ENCODE data around the gene KATNAL1.

KATNAL1 gene

DNA sequence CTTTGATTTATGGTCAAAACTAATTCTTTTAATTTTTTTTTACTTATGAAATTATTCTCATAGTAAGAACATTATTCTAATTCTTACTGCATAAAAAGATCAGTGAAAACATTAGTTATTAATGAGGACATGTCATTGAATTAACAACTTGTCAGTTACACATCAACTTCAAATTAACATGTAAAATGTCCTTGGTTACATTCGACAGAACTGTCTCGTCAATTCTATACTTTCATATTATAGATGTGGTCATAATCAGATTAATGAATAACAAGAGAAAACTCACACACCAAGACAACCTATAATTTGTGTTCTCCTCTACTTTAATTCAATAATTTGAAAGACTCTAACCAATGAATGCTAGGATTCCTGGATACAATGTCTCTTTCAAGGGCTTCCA lies 66.7 kb downstream of the KATNAL1 start:
- Histone ChIP-seq H3K36me3 (ENCODE audit: control insufficient read depth in 5 of 5, insufficient read depth in 5 of 5, low read length in 5 of 5) (peaks cover 0 to 10% (median 3%) of the 10 kb centered on the region in 5 donors), H3K9me3 (ENCODE audit: control insufficient read depth in 5 of 5, low read length in 5 of 5) (no peaks in the 10 kb centered on the region), H3K27ac (ENCODE audit: low read depth, low read length) (no peak overlapping the region), H3K27me3 (ENCODE audit: control insufficient read depth in 5 of 5, insufficient read depth in 4 of 5, low read length in 5 of 5) (no peaks in the 10 kb centered on the region), H3K4me3 (ENCODE audit: low read depth in 1 of 5, low read length in 5 of 5) (no peak overlapping the region), H3K4me1 (ENCODE audit: control insufficient read depth in 5 of 5, insufficient read depth in 5 of 5, low read length in 5 of 5) (peaks cover 0 to 20% (median 9%) of the 10 kb centered on the region in 5 donors), H3K9ac (ENCODE audit: low read length in 5 of 5) (no peak overlapping the region)

DNA sequence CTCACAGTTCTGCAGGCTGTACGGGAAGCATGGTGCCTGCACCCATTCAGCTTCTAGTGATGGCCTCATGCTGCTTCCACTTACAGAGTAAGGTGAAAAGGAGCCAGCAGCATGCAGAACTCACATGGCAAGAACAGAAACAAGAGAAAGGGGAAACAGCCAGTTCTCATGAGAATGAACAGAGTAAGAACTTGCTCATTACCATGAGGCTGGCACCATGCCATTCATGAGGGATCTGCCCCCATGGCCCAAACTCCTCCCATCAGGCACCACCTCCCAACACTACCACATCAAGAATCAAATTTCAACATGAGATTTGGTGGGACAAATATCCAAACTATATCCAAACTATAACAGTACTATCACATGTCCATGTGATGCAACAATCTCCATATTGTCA lies 72.1 kb downstream of the KATNAL1 start:
- no peak overlapping the region for H3K27ac ChIP-seq (ENCODE audit: low read depth, low read length)
- H3K9ac ChIP-seq (ENCODE audit: low read length in 5 of 5), result no peak overlapping the region
- no peaks in the 10 kb centered on the region for H3K27me3 ChIP-seq (ENCODE audit: control insufficient read depth in 5 of 5, insufficient read depth in 4 of 5, low read length in 5 of 5)
- H3K4me1 ChIP-seq (ENCODE audit: control insufficient read depth in 5 of 5, insufficient read depth in 5 of 5, low read length in 5 of 5), result no peaks in the 10 kb centered on the region
- H3K4me3 ChIP-seq (ENCODE audit: low read depth in 1 of 5, low read length in 5 of 5), result no peak overlapping the region
- no peaks in the 10 kb centered on the region for H3K9me3 ChIP-seq (ENCODE audit: control insufficient read depth in 5 of 5, low read length in 5 of 5)
- peaks cover 5 to 21% (median 11%) of the 10 kb centered on the region in 5 donors for H3K36me3 ChIP-seq (ENCODE audit: control insufficient read depth in 5 of 5, insufficient read depth in 5 of 5, low read length in 5 of 5)

DNA sequence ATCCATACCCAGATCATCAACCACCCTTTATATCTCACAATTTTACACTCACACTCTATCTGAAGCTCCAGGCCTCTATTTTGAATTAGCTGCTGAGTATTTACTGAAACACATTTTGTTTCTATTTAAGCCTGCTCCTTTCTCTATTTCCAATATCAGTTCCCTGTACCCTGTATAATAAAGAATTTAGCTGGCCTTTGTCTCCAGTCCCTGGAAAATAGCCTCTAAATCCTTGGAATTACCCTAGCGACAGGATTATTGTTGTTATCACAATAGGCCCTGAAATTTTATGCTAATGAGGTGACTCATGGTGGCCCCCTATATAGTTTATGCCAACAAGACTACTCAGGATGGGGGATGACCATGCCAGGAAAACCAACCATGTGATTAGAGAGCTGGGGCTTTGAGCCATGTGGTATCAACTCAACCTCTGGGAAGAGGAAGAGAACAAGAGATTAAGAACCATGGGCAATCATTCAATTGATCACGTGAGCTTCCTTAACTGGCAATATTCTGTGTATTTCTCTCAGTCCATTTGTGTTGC lies 72.7 kb downstream of the KATNAL1 start:
- Histone ChIP-seq H3K27ac (ENCODE audit: low read depth, low read length) (no peak overlapping the region), H3K9ac (ENCODE audit: low read length in 5 of 5) (no peak overlapping the region), H3K27me3 (ENCODE audit: control insufficient read depth in 5 of 5, insufficient read depth in 4 of 5, low read length in 5 of 5) (no peaks in the 10 kb centered on the region), H3K9me3 (ENCODE audit: control insufficient read depth in 5 of 5, low read length in 5 of 5) (no peaks in the 10 kb centered on the region), H3K4me1 (ENCODE audit: control insufficient read depth in 5 of 5, insufficient read depth in 5 of 5, low read length in 5 of 5) (no peaks in the 10 kb centered on the region), H3K36me3 (ENCODE audit: control insufficient read depth in 5 of 5, insufficient read depth in 5 of 5, low read length in 5 of 5) (peaks cover 8 to 25% (median 11%) of the 10 kb centered on the region in 5 donors), H3K4me3 (ENCODE audit: low read depth in 1 of 5, low read length in 5 of 5) (no peak overlapping the region)

DNA sequence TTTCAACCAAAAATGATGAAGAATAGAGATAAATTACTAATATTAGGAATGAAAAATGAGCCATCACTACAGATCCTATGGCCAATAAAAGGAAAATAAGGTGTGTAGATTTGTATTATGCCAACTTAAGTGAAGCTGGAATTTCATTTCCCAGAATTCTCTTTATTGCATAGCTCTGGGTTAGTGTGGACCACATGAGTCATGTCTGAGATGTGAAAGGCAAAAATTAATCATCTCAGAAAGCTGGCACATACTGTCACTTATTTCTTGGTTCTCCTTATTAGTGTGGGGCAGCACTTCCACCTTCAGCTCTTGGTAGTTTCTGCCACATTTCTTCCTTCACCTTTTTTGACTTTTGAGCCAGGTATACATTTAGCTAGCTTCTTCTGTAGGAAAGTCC lies 82.6 kb downstream of the KATNAL1 start:
- H3K9me3 ChIP-seq (ENCODE audit: control insufficient read depth in 5 of 5, low read length in 5 of 5), result peaks cover 3 to 14% (median 7%) of the 10 kb centered on the region in 5 donors
- H3K4me3 ChIP-seq (ENCODE audit: low read depth in 1 of 5, low read length in 5 of 5), result no peak overlapping the region
- no peaks in the 10 kb centered on the region for H3K4me1 ChIP-seq (ENCODE audit: control insufficient read depth in 5 of 5, insufficient read depth in 5 of 5, low read length in 5 of 5)
- no peaks in the 10 kb centered on the region for H3K27me3 ChIP-seq (ENCODE audit: control insufficient read depth in 5 of 5, insufficient read depth in 4 of 5, low read length in 5 of 5)
- H3K27ac ChIP-seq (ENCODE audit: low read depth, low read length), result no peak overlapping the region
- peaks cover 20 to 47% (median 36%) of the 10 kb centered on the region in 5 donors for H3K36me3 ChIP-seq (ENCODE audit: control insufficient read depth in 5 of 5, insufficient read depth in 5 of 5, low read length in 5 of 5)
- no peak overlapping the region for H3K9ac ChIP-seq (ENCODE audit: low read length in 5 of 5)

DNA sequence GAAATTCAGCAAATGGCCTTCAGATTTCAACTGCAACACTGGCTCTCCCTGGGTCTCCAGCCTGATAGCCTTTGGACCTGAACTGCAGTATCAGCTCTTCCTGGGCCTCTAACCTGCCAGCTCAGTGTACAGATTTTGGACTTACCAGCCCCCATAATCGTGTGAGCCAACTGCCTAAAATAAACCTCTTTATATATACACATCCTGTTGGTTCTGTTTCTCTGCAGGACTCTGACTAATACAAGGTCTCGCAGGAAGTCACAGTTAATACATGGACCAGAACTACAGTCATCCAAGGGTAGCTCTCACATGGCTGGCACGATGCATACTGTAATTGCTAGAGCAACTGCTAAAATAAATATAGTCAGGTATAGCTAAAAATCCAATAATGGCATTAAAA lies 85.1 kb downstream of the KATNAL1 start:
- Histone ChIP-seq H3K9me3 (ENCODE audit: control insufficient read depth in 5 of 5, low read length in 5 of 5) (peaks cover 3 to 14% (median 7%) of the 10 kb centered on the region in 5 donors), H3K27ac (ENCODE audit: low read depth, low read length) (no peak overlapping the region), H3K36me3 (ENCODE audit: control insufficient read depth in 5 of 5, insufficient read depth in 5 of 5, low read length in 5 of 5) (peaks cover 19 to 41% (median 28%) of the 10 kb centered on the region in 5 donors), H3K27me3 (ENCODE audit: control insufficient read depth in 5 of 5, insufficient read depth in 4 of 5, low read length in 5 of 5) (no peaks in the 10 kb centered on the region), H3K4me3 (ENCODE audit: low read depth in 1 of 5, low read length in 5 of 5) (no peak overlapping the region), H3K9ac (ENCODE audit: low read length in 5 of 5) (no peak overlapping the region), H3K4me1 (ENCODE audit: control insufficient read depth in 5 of 5, insufficient read depth in 5 of 5, low read length in 5 of 5) (no peaks in the 10 kb centered on the region)

DNA sequence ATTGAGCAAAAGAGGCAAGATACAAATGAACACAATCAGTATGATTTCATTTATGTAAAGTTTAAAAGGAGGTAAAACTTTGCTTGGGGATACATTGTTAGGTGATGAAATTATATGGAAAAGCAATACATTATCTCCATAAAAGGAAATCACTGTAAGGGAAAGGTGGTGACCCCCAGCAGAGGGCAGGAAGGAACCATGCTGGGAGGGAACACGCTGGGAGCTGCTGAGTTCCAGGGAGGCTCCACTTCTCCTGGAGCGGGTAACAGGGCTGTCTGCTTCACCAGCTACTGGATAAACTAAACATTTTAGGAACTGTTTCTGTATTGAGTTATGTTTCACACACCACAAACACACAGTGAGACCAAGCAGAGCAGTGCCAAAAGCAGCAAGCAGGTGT lies 91.2 kb downstream of the KATNAL1 start:
- Histone ChIP-seq H3K27ac (ENCODE audit: low read depth, low read length) (no peak overlapping the region), H3K4me3 (ENCODE audit: low read depth in 1 of 5, low read length in 5 of 5) (no peak overlapping the region), H3K4me1 (ENCODE audit: control insufficient read depth in 5 of 5, insufficient read depth in 5 of 5, low read length in 5 of 5) (peaks cover 0 to 2% (median 0%) of the 10 kb centered on the region in 5 donors), H3K9ac (ENCODE audit: low read length in 5 of 5) (no peak overlapping the region), H3K27me3 (ENCODE audit: control insufficient read depth in 5 of 5, insufficient read depth in 4 of 5, low read length in 5 of 5) (no peaks in the 10 kb centered on the region), H3K9me3 (ENCODE audit: control insufficient read depth in 5 of 5, low read length in 5 of 5) (no peaks in the 10 kb centered on the region), H3K36me3 (ENCODE audit: control insufficient read depth in 5 of 5, insufficient read depth in 5 of 5, low read length in 5 of 5) (peaks cover 0 to 20% (median 15%) of the 10 kb centered on the region in 5 donors)

DNA sequence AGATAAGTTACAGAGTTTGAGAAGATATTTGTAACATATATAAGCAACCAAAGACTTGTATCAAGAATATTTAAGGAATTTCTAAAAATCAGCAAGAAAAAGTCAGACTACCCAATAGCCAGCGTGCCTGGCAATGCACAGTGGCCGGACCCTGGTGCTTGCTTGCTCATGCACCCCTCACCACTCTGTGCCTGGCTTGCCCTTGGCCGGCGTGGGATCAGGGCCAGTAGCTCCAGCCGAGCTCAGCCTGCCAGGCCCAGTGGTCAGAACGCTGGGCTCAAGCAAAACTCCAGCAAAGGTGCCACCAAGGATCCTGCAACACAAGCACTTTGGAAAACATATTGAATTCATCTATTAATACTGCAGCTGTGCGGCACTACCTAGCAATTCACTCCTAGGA lies 95.1 kb downstream of the KATNAL1 start:
- H3K27ac ChIP-seq (ENCODE audit: low read depth, low read length), result no peak overlapping the region
- H3K27me3 ChIP-seq (ENCODE audit: control insufficient read depth in 5 of 5, insufficient read depth in 4 of 5, low read length in 5 of 5), result no peaks in the 10 kb centered on the region
- H3K9ac ChIP-seq (ENCODE audit: low read length in 5 of 5), result no peak overlapping the region
- H3K36me3 ChIP-seq (ENCODE audit: control insufficient read depth in 5 of 5, insufficient read depth in 5 of 5, low read length in 5 of 5), result peaks cover 8 to 19% (median 11%) of the 10 kb centered on the region in 5 donors
- H3K9me3 ChIP-seq (ENCODE audit: control insufficient read depth in 5 of 5, low read length in 5 of 5), result no peaks in the 10 kb centered on the region
- H3K4me1 ChIP-seq (ENCODE audit: control insufficient read depth in 5 of 5, insufficient read depth in 5 of 5, low read length in 5 of 5), result peaks cover 0 to 2% (median 0%) of the 10 kb centered on the region in 5 donors
- H3K4me3 ChIP-seq (ENCODE audit: low read depth in 1 of 5, low read length in 5 of 5), result no peak overlapping the region

DNA sequence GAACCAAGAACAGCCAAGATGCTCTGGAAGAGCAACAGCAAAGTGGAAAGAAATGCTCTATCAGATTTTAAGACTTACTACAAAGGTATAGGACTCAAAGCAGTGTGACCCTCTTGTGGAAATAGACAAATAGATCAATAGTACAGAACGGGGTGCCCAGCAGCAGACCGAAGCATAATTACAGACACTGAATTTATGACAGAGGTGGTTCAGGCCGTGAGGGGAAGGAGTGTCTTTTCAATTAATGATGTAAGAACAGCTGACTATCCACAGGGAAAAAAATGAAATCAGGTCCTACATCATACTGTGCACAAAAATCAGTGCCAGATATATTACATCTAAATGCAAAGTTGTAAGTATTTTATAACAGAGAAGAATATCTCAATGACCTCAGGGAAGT lies 95.6 kb downstream of the KATNAL1 start:
- Histone ChIP-seq H3K4me3 (ENCODE audit: low read depth in 1 of 5, low read length in 5 of 5) (no peak overlapping the region), H3K4me1 (ENCODE audit: control insufficient read depth in 5 of 5, insufficient read depth in 5 of 5, low read length in 5 of 5) (peaks cover 0 to 2% (median 0%) of the 10 kb centered on the region in 5 donors), H3K9me3 (ENCODE audit: control insufficient read depth in 5 of 5, low read length in 5 of 5) (no peaks in the 10 kb centered on the region)

DNA sequence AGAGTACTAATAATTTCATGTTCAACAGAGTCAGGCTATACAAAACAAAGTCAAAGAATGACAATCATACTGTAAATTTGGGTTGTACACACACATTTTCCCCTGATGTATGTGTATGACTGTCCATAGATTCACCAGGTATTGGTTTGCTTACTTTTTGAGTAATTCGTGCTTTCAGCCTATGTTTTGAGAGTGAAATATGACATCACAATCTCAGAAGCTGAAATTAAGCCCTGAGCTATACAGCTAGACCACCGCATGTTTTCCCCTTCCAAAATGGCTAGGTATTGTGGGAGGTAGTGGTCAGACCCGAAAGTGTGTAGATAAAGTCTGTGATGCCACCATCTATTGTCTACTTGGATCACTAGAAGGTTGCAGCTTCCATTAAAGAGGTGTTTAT lies 102.8 kb downstream of the KATNAL1 start:
- Histone ChIP-seq H3K4me1 (ENCODE audit: control insufficient read depth in 5 of 5, insufficient read depth in 5 of 5, low read length in 5 of 5) (no peaks in the 10 kb centered on the region), H3K4me3 (ENCODE audit: low read depth in 1 of 5, low read length in 5 of 5) (no peak overlapping the region), H3K9ac (ENCODE audit: low read length in 5 of 5) (no peak overlapping the region), H3K9me3 (ENCODE audit: control insufficient read depth in 5 of 5, low read length in 5 of 5) (no peaks in the 10 kb centered on the region), H3K27me3 (ENCODE audit: control insufficient read depth in 5 of 5, insufficient read depth in 4 of 5, low read length in 5 of 5) (no peaks in the 10 kb centered on the region), H3K36me3 (ENCODE audit: control insufficient read depth in 5 of 5, insufficient read depth in 5 of 5, low read length in 5 of 5) (peaks cover 11 to 23% (median 20%) of the 10 kb centered on the region in 5 donors), H3K27ac (ENCODE audit: low read depth, low read length) (no peak overlapping the region)

More for the DNA sequence above, 95.6 kb downstream of the KATNAL1 start:
- H3K36me3 ChIP-seq (ENCODE audit: control insufficient read depth in 5 of 5, insufficient read depth in 5 of 5, low read length in 5 of 5), result peaks cover 8 to 20% (median 11%) of the 10 kb centered on the region in 5 donors
- H3K27me3 ChIP-seq (ENCODE audit: control insufficient read depth in 5 of 5, insufficient read depth in 4 of 5, low read length in 5 of 5), result no peaks in the 10 kb centered on the region
- H3K27ac ChIP-seq (ENCODE audit: low read depth, low read length), result no peak overlapping the region
- no peak overlapping the region for H3K9ac ChIP-seq (ENCODE audit: low read length in 5 of 5)

DNA sequence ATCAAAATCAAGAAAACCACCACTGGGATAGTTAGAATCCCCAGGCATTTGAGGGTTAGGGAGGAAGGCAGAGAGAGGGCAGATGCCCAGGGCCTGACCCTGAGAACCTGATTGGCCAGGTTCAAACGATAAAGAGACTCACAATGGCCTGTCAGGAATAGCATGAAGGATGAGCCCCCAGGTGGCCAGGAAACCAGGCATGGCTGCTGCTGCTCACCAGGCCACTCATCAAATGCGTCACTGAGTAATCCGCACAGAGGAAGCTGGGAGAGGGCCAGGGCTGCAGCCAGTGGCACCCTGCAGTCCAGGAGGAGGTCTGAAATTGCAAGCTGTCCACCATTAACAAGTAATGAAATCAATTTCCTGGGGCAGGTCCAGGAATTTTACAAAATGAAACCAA lies 111.3 kb downstream of the KATNAL1 start:
- Histone ChIP-seq H3K9me3 (ENCODE audit: control insufficient read depth in 5 of 5, low read length in 5 of 5) (no peaks in the 10 kb centered on the region), H3K27ac (ENCODE audit: low read depth, low read length) (no peak overlapping the region), H3K9ac (ENCODE audit: low read length in 5 of 5) (no peak overlapping the region), H3K4me1 (ENCODE audit: control insufficient read depth in 5 of 5, insufficient read depth in 5 of 5, low read length in 5 of 5) (no peaks in the 10 kb centered on the region), H3K4me3 (ENCODE audit: low read depth in 1 of 5, low read length in 5 of 5) (no peak overlapping the region), H3K27me3 (ENCODE audit: control insufficient read depth in 5 of 5, insufficient read depth in 4 of 5, low read length in 5 of 5) (no peaks in the 10 kb centered on the region), H3K36me3 (ENCODE audit: control insufficient read depth in 5 of 5, insufficient read depth in 5 of 5, low read length in 5 of 5) (peaks cover 0 to 8% (median 5%) of the 10 kb centered on the region in 5 donors)

Measured in subcutaneous abdominal adipose tissue (tissue), 5 donors.